CD14-positive monocyte (primary cell): ENCODE data around the gene ZDHHC11B. TPM values are rescaled to one million over a fixed set of nuclear protein-coding genes. Genes with fewer than 3 reads are reported as not detected.

ENCODE experiments used
- DNase-seq, 3 donors: peaks; one replicate each; pipeline ENCODE4 v3.0.0-alpha.2; 2011 to 2022
- H2AFZ ChIP-seq: 2 replicates; pipeline ENCODE4 v1.6.0; 2012; ENCODE audit warnings: mild to moderate bottlenecking, low read depth, low read length, inconsistent platforms; ENCODE audit not compliant: insufficient read depth, poor library complexity, severe bottlenecking
- H3K27ac ChIP-seq, 2 donors: 1 replicate in 1 of 2; 2 replicates in 1 of 2; pipeline ENCODE4 v1.5.1; 2012 to 2013; ENCODE audit warnings: low read length in 2 of 2, control low read depth in 1 of 2, inconsistent platforms in 1 of 2, low read depth in 1 of 2, mild to moderate bottlenecking in 1 of 2
- H3K27me3 ChIP-seq, 2 donors: one replicate each; pipeline versions ENCODE4 v1.6.0 to v1.6.1; 2011 to 2013; ENCODE audit warnings: low read length in 2 of 2; ENCODE audit not compliant: control insufficient read depth in 2 of 2, insufficient read depth in 2 of 2
- H3K36me3 ChIP-seq, 2 donors: replicated peaks in 1 of 2; 1 replicate in 1 of 2; 2 replicates in 1 of 2; pipeline versions ENCODE4 v1.5.1 to v1.6.1; 2012 to 2013; ENCODE audit warnings: low read length in 2 of 2, control low read depth in 1 of 2, inconsistent platforms in 1 of 2, mild to moderate bottlenecking in 1 of 2; ENCODE audit not compliant: insufficient read depth in 2 of 2, control insufficient read depth in 1 of 2
- H3K4me1 ChIP-seq, 2 donors: 1 replicate in 1 of 2; 2 replicates in 1 of 2; pipeline versions ENCODE4 v1.5.1 to v1.6.1; 2012 to 2013; ENCODE audit warnings: low read length in 2 of 2, control low read depth in 1 of 2, inconsistent platforms in 1 of 2, mild to moderate bottlenecking in 1 of 2, moderate library complexity in 1 of 2; ENCODE audit not compliant: insufficient read depth in 2 of 2, control insufficient read depth in 1 of 2
- H3K4me2 ChIP-seq: replicated peaks from 2 replicates; pipeline ENCODE3; 2012; ENCODE audit warnings: low read length, moderate library complexity, mild to moderate bottlenecking; ENCODE audit not compliant: poor library complexity, severe bottlenecking; ENCODE audit errors: extremely low read depth
- H3K4me3 ChIP-seq, 3 experiments: fragments of 200-600 bp in 1 of 3; sonication (generic) in 1 of 3; replicated peaks in 1 of 3; 1 replicate in 2 of 3; 2 replicates in 1 of 3; pipeline ENCODE4 v1.5.1; 2011 to 2013; ENCODE audit warnings: low read length in 3 of 3, mild to moderate bottlenecking in 3 of 3, control low read depth in 2 of 3, low read depth in 2 of 3, inconsistent platforms in 1 of 3, moderate library complexity in 1 of 3
- H3K79me2 ChIP-seq: 2 replicates; pipeline ENCODE4 v1.6.0; 2012; ENCODE audit warnings: mild to moderate bottlenecking, control low read depth, inconsistent platforms, low read length, moderate library complexity; ENCODE audit not compliant: insufficient read depth
- H3K9ac ChIP-seq: 2 replicates; pipeline ENCODE4 v1.6.0; 2017; ENCODE audit warnings: low read length, mild to moderate bottlenecking; ENCODE audit not compliant: insufficient read depth, poor library complexity, severe bottlenecking
- H3K9me3 ChIP-seq, 2 donors: replicated peaks in 1 of 2; 1 replicate in 1 of 2; 2 replicates in 1 of 2; pipeline versions ENCODE4 v1.5.1 to v1.6.1; 2012 to 2013; ENCODE audit warnings: low read length in 2 of 2, control low read depth in 1 of 2; ENCODE audit not compliant: control insufficient read depth in 1 of 2, insufficient read depth in 1 of 2
- H4K20me1 ChIP-seq: 2 replicates; pipeline ENCODE4 v1.6.0; 2012; ENCODE audit warnings: mild to moderate bottlenecking, low read length, control low read depth, moderate library complexity; ENCODE audit not compliant: insufficient read depth
- H3K27ac Mint-ChIP-seq, 7 donors: one replicate each; pipeline ENCODE4 v1.8.0; 2020; ENCODE audit warnings: mild to moderate bottlenecking in 7 of 7, mixed read lengths in 7 of 7, moderate library complexity in 6 of 7, inconsistent platforms in 2 of 7
- H3K27me3 Mint-ChIP-seq, 3 donors: one replicate each; pipeline ENCODE4 v1.8.0; 2021 to 2022; ENCODE audit warnings: low read depth in 3 of 3, mild to moderate bottlenecking in 3 of 3, mixed read lengths in 3 of 3, moderate library complexity in 3 of 3, inconsistent platforms in 1 of 3
- H3K36me3 Mint-ChIP-seq, 2 donors: one replicate each; pipeline ENCODE4 v1.8.0; 2020; ENCODE audit warnings: mixed read lengths in 2 of 2, inconsistent platforms in 1 of 2, mild to moderate bottlenecking in 1 of 2
- H3K4me1 Mint-ChIP-seq: one replicate; pipeline ENCODE4 v1.8.0; 2020; ENCODE audit warnings: mild to moderate bottlenecking, mixed read lengths
- H3K4me3 Mint-ChIP-seq, 2 donors: one replicate each; pipeline ENCODE4 v1.8.0; 2020; ENCODE audit warnings: mild to moderate bottlenecking in 2 of 2, mixed read lengths in 2 of 2, moderate library complexity in 1 of 2
- H3K9me3 Mint-ChIP-seq, 7 donors: one replicate each; pipeline ENCODE4 v1.8.0; 2020 to 2022; ENCODE audit warnings: mixed read lengths in 7 of 7, mild to moderate bottlenecking in 6 of 7, moderate library complexity in 6 of 7, inconsistent platforms in 2 of 7
- CTCF ChIP-seq: fragments of 200-600 bp; IDR thresholded peaks from one replicate; pipeline ENCODE4 v1.8.0; 2022; ENCODE audit warnings: antibody characterized with exemption, mild to moderate bottlenecking
- WGBS: methylation state at CpG from one replicate; pipeline ENCODE4 v1.1.5; 2013; ENCODE audit warnings: missing lambda C conversion rate; ENCODE audit not compliant: insufficient coverage; 5-methylcytosine and 5-hydroxymethylcytosine counted together
- intact Hi-C, 2 donors: fragments of 100-400 bp; cut with micrococcal nuclease; formaldehyde crosslinking; loops; one replicate each; pipeline versions ENCODE4 v1.15.0 to v1.15.1; 2023
- polyA plus RNA-seq, 3 donors: library from polyadenylated mRNA; depleted of rRNA in 1 of 3; unstranded in 2 of 3; stranded (reverse) in 1 of 3; fragments of 300-500 nt in 2 of 3; fragments of >200 nt in 1 of 3; fragmentation: Illumina TruSeq in 2 of 3; gene quantifications; 1 replicate in 2 of 3; 2 replicates in 1 of 3; pipeline ENCODE4 v1.2.3, GENCODE V29; 2012 to 2021

ZDHHC11B gene
- polyA plus RNA-seq, 3 donors = not detected

DNA sequence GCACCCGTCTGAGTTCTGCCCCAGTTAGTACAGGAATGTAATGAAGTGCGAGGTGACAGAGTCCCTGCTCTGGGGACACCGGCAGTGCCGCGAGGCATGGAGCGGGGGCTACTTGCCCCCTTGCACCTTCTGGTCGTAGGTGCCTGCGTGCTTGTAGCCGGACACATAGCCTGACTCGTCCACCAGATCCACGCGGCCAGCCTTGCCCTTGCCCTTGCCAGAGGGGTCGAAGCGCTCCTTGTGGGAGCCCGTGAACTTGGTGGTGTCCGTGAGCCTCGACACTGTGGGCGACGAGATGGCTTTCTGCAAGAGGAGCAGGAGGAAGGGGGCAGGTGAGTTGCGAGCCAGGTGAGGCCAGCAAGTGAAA, 119.6 kb downstream of the ZDHHC11B start:
- H3K4me1 Mint-ChIP-seq = no peaks in the 10 kb centered on the region
- Histone ChIP-seq H4K20me1 (no peaks in the 10 kb centered on the region), H3K27ac (no peak overlapping the region), H3K36me3 (peaks cover 0 to 21% of the 10 kb centered on the region in 2 donors), H3K79me2 (no peaks in the 10 kb centered on the region), H2AFZ (no peak overlapping the region), H3K4me3 (no peak overlapping the region), H3K27me3 (no peaks in the 10 kb centered on the region), H3K9me3 (peaks cover 6 to 9% of the 10 kb centered on the region in 2 donors), H3K4me2 (no peak overlapping the region), H3K9ac (no peak overlapping the region), H3K4me1 (no peaks in the 10 kb centered on the region)
- 95% methylated on average over 16 of the region's 20 CpGs for WGBS
- no peak for TF ChIP-seq CTCF
- peaks cover 25 to 40% of the 10 kb centered on the region in 2 donors for H3K36me3 Mint-ChIP-seq
- H3K9me3 Mint-ChIP-seq = peaks cover 0 to 25% (median 5%) of the 10 kb centered on the region in 7 donors
- H3K4me3 Mint-ChIP-seq = no peak overlapping the region
- intact Hi-C loops = loop anchor here in 1 of 2 donors (10.0 kb wide), 1 partner anchor 240 kb away; no protein-coding TSS in a partner anchor
- DNase-seq = no peak
- no peak overlapping the region for H3K27ac Mint-ChIP-seq
- peaks cover 0 to 3% (median 1%) of the 10 kb centered on the region in 3 donors for H3K27me3 Mint-ChIP-seq

DNA sequence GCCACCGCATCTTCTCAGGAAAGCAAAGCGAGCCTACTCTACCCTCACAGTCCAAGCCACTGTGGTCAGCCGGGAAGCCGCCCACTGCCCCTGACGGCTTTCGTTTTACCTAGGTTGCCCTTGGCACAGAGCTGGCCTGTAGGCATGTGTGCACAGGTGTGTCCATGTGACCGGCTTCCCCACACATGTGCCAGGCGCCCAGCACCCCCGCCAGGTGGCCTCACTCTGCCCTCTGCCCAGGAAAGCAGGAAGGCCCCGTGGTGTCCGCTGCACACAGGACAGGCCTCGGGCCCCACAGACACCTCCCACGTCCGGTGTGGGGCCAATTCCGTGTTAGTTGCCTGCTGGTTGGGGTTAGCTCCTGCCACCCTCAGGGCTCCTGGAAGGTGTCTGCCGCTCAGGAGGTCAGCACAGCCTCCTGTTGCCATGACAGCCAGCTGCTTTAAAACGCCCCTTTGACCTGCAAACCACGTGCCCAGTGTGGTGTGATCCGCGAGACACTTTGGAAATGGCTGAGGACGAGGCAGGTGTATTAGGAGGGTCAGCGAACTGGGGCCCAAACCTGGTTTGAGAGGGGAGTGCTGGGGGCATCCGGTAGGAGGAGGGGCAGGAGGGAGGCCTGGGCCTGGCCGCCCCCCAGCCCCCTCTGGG, 120.1 kb downstream of the ZDHHC11B start:
- no peak for DNase-seq
- no peak overlapping the region for H3K27ac Mint-ChIP-seq
- H3K4me3 ChIP-seq = no peak overlapping the region
- peaks cover 0 to 29% (median 5%) of the 10 kb centered on the region in 7 donors for H3K9me3 Mint-ChIP-seq
- no peaks in the 10 kb centered on the region for H3K27me3 ChIP-seq
- H4K20me1 ChIP-seq = no peaks in the 10 kb centered on the region
- H2AFZ ChIP-seq = no peak overlapping the region
- 96% methylated on average over 24 of the region's 24 CpGs for WGBS
- H3K4me1 Mint-ChIP-seq = no peaks in the 10 kb centered on the region
- H3K79me2 ChIP-seq = no peaks in the 10 kb centered on the region
- H3K36me3 Mint-ChIP-seq = peaks cover 30 to 44% of the 10 kb centered on the region in 2 donors
- intact Hi-C loops = loop anchor here in 1 of 2 donors (10.0 kb wide), 1 partner anchor 240 kb away; no protein-coding TSS in a partner anchor
- H3K27ac ChIP-seq = no peak overlapping the region
- peaks cover 4 to 26% of the 10 kb centered on the region in 2 donors for H3K36me3 ChIP-seq
- no peak overlapping the region for H3K9ac ChIP-seq
- peaks cover 0 to 1% (median 1%) of the 10 kb centered on the region in 3 donors for H3K27me3 Mint-ChIP-seq
- no peaks in the 10 kb centered on the region for H3K4me1 ChIP-seq
- H3K4me3 Mint-ChIP-seq = no peak overlapping the region
- H3K4me2 ChIP-seq = no peak overlapping the region
- peaks cover 6 to 9% of the 10 kb centered on the region in 2 donors for H3K9me3 ChIP-seq
- TF ChIP-seq CTCF = no peak
